GM10847 (cell line): Measurements from ENCODE around the gene MAP1B.

Experiments
- POLR2A ChIP-seq: IDR thresholded peaks from 2 replicates; pipeline ENCODE4 v1.6.1; 2011; ENCODE audit not compliant: insufficient read length; ENCODE audit errors: extremely low read depth

MAP1B gene

GRCh38 chr5:72107131-72107900, at the start of gene MAP1B:
MAP1B (plus strand) TSS chr5:72107475; CDS start chr5:72107532, 57 bp downstream.
- TF ChIP-seq POLR2A, result no peak

DNA sequence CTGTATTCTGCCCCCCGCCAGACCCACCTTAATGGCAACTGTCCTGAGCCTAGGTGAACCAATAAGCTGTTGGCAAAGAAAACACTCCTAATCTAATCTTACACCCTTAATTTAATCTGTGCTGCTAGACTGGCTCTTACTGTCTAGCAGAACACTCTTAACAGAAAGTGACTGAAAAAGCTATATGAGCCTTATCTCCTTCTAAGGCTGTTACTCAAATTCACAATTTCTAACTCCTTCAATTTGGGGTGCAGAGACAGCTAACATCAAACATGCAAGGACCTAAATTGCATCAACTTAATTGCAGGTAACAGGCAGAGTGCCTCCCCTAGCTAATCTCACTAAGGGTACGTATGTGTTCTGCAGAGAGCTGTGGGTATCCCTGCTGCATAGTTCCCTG, 49.5 kb upstream of the MAP1B start:
- no peak for TF ChIP-seq POLR2A

GRCh38 chr5:72063219-72063819, 44.0 kb upstream of the MAP1B start:
- TF ChIP-seq POLR2A, result no peak

GRCh38 chr5:72064801-72065570, 42.3 kb upstream of the MAP1B start:
- no peak for TF ChIP-seq POLR2A

- TF ChIP-seq POLR2A, result no peak
These were observed 41.5 kb upstream of the MAP1B start for GRCh38 chr5:72065751-72066255.

DNA sequence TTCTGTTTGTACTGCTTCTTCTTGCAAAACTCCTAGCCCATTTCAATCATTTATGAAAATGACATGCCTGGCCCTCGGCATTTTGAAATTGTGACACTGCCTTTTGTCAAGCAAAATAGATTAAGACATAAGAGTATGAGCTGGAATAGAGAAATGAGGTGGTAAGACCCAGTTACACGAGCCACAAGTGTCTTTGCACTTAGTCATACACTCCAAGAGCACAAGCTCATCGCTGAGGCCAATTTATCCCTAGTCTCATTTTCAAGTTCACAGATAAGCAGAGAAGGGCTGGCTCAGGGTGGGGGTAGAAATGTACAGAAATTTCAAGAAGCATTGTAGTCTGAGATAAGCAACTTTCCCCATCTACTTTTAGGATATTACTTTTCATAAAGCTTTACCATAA, 40.6 kb upstream of the MAP1B start:
- no peak for TF ChIP-seq POLR2A

DNA sequence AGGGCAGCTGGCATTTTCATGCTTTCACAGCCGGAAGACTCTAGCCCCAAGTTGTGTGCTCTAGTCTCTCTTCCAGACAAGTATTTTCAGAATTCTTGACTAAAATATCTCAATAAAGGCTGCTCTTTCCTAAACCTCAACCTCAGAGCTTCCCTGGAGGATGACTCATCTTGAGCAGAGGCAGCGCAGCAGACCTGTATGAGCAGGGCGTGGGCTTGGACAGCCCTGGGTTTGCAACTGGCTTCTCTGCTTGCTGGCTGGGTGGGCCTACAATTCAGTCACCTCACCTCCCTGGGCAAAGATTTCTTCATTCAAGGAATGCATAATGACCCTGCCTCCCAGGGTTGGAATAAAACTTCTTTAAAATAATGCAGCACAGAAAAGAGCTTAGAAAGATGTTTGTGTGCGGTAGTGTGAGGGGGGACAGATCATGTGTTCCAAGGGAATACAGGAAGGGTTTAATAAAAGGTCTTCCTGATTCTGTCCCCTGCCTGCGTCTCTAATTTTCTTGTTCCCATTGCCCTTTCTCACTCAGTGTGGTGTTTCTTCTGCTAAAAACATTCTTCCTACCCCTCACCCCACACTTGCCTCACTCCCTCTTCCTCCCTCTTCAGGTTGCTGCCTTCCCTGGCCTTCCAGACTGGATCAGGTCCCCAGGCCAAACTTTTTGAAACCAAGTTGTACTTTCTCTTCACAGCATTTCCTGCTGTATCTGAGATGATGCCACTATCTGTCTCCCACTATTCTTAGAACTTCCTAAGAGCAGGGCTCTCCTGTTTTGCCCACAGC, 39.4 kb upstream of the MAP1B start:
- TF ChIP-seq POLR2A, result no peak

- no peak for TF ChIP-seq POLR2A
These were observed 36.7 kb upstream of the MAP1B start for GRCh38 chr5:72070529-72070928.

DNA sequence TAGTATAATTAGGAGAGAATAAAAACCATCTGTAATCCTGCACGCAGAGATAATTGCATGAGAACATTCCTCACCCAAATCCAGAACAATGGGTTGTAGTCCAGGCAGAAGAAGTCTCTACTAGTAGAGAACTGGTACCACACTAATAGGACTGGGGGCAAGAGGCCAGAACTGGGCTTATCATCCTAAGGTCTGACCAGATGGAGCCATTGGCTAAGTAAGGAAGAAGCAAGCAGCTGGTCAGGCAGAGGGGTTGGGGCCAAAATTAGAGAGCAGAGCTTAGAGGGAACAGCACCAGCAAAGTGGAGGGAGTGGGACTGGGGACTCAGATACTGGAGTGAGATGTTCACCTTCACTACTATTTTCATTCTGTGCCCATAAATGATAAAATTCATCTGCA, 35.4 kb upstream of the MAP1B start:
- no peak for TF ChIP-seq POLR2A

DNA sequence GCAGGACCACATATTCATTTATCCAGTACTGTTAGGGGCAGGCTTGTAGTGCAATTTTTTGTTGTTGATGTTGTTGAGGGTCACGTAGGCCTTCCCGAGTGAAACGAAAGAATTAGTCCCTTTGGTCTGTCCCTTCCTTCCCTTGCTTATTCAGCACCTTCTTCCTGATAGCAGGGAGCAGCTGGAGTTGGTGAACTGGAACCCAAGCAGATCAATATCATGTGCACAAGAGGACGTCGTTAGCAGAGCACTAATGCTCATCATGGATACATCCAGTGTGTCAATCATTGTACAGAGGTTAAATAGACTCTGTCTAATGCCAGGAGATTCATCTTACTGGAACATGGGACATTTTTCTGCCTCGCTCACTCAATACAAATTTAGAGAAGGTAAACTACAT, 33.0 kb upstream of the MAP1B start:
- no peak for TF ChIP-seq POLR2A

GRCh38 chr5:72075461-72075860, 31.8 kb upstream of the MAP1B start:
- no peak for TF ChIP-seq POLR2A

DNA sequence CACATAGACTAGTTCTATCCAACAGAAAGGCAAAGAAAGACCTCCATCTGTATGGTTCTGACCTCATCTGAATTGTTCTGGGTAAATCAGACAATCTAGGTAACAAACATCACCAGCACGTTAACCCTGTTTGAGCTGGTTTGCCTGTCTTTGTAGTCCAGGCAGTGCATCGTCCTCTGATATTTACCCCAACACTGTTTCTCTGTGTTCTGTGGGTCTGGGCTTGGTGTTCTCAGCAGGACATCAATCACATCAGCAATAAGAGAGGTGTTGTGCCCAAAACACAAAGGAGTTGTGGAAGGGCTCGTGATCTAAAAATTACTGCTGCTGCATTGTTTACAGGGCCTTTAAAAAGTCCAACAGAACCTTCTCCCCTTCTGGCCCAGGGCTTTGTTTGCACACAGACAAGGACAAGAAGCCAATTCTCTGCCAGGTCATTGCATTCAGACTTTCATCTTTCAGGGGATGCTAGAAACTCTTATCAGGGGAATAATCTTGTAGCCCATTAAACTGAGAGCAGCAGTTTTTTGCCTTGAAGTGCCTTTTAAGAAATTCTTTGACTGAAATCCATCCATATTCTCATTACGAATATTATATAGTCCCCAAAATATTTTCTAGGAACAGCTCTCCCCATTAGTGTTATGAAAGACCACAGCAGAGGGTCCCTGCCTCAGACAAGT, 30.5 kb upstream of the MAP1B start:
- TF ChIP-seq POLR2A, result no peak

- no peak for TF ChIP-seq POLR2A
These were observed 29.9 kb upstream of the MAP1B start for GRCh38 chr5:72077390-72077789.

DNA sequence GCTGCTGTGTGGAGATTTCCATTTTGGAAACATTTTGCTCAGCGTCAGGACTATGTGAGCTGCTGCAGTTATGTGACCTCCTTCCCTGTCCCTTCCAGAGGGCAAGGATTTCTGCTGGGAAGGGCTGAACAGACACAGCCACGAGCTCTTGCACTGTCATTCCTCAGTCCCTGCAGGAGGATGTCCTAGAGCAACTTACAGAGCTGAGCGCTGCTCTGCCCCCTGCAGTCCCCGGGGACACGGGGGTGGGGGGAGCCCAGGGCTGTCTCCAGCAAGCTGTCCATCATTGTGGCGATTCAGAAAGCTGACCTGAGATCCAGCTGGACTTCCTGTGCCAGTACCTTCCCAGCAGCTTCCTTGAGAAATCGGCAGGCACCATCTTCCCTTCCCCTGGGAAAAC, 28.0 kb upstream of the MAP1B start:
- no peak for TF ChIP-seq POLR2A

- TF ChIP-seq POLR2A, result no peak
These were observed 25.2 kb upstream of the MAP1B start for GRCh38 chr5:72082048-72082447.
